Natural killer cell (primary cell): Measurements from ENCODE around the gene TTLL4. TPM values are rescaled to one million over a fixed set of nuclear protein-coding genes. Genes with fewer than 3 reads are reported as not detected.
A peak's percentile ranks its signal among the peaks of the same experiment; 100 is the strongest.

ENCODE experiments used
- ATAC-seq, 3 donors: fragments of 150-1000 bp in 2 of 3; fragments of 200-7000 bp in 1 of 3; cut with Tn5 transposase; 1 replicate in 1 of 3; 2 replicates in 2 of 3; pipeline ENCODE4 v1.10.0; 2021; ENCODE audit warnings: mild to moderate bottlenecking in 2 of 3, moderate library complexity in 2 of 3
- DNase-seq, 2 donors: peaks; one replicate each; pipeline versions ENCODE4 v3.0.0 to v3.0.0-alpha.2; 2013 to 2021; ENCODE audit warnings: mixed read lengths in 1 of 2
- H3K27ac ChIP-seq: one replicate; pipeline ENCODE4 v1.5.1; 2013; ENCODE audit warnings: mild to moderate bottlenecking, low read length
- H3K27me3 ChIP-seq: one replicate; pipeline ENCODE4 v1.6.1; 2013; ENCODE audit warnings: low read length; ENCODE audit not compliant: control insufficient read depth, insufficient read depth
- H3K36me3 ChIP-seq: one replicate; pipeline ENCODE4 v1.6.1; 2013; ENCODE audit warnings: low read length; ENCODE audit not compliant: control insufficient read depth, insufficient read depth
- H3K4me1 ChIP-seq: one replicate; pipeline ENCODE4 v1.6.1; 2013; ENCODE audit warnings: low read length; ENCODE audit not compliant: control insufficient read depth, insufficient read depth
- H3K4me3 ChIP-seq: one replicate; pipeline ENCODE4 v1.5.1; 2013; ENCODE audit warnings: low read length
- H3K9me3 ChIP-seq: one replicate; pipeline ENCODE4 v1.6.1; 2013; ENCODE audit warnings: low read length; ENCODE audit not compliant: control insufficient read depth, insufficient read depth
- H3K27ac Mint-ChIP-seq, 2 donors: one replicate each; pipeline ENCODE4 v1.8.0; 2022; ENCODE audit warnings: mild to moderate bottlenecking in 2 of 2, mixed read lengths in 2 of 2, moderate library complexity in 1 of 2
- H3K27me3 Mint-ChIP-seq, 2 donors: one replicate each; pipeline ENCODE4 v1.8.0; 2022; ENCODE audit warnings: low read depth in 2 of 2, mixed read lengths in 2 of 2
- H3K36me3 Mint-ChIP-seq: one replicate; pipeline ENCODE4 v1.8.0; 2022; ENCODE audit warnings: mixed read lengths
- H3K4me1 Mint-ChIP-seq, 2 donors: one replicate each; pipeline ENCODE4 v1.8.0; 2022; ENCODE audit warnings: mixed read lengths in 2 of 2
- H3K4me3 Mint-ChIP-seq: one replicate; pipeline ENCODE4 v1.8.0; 2022; ENCODE audit warnings: mild to moderate bottlenecking, moderate library complexity, mixed read lengths
- H3K9me3 Mint-ChIP-seq, 2 donors: one replicate each; pipeline ENCODE4 v1.8.0; 2022; ENCODE audit warnings: mixed read lengths in 2 of 2
- WGBS: methylation state at CpG from one replicate; pipeline ENCODE4 v1.1.7; 2013; ENCODE audit warnings: missing lambda C conversion rate; ENCODE audit not compliant: insufficient coverage; 5-methylcytosine and 5-hydroxymethylcytosine counted together
- intact Hi-C: fragments of 100-400 bp; cut with micrococcal nuclease; formaldehyde crosslinking; loops from one replicate; pipeline ENCODE4 v1.14.2; 2022
- total RNA-seq, 4 donors: library from RNA; stranded (reverse); fragments of 120-200 nt in 1 of 4; gene quantifications; one replicate each; pipeline versions ENCODE4 v1.2.3 to v1.2.4, GENCODE V29; 2013 to 2022
- TF ChIP-seq, protein P1 (sequence below): fragments of 200-600 bp; IDR thresholded peaks from one replicate; pipeline ENCODE4 v1.8.0; 2022; ENCODE audit warnings: antibody characterized with exemption

TTLL4 gene
- total RNA-seq, 3 donors from 2014 or later (not counting 1 experiment from before 2014, with no cell fraction given) = 20.2 to 25.5 (median 22.8) TPM

DNA sequence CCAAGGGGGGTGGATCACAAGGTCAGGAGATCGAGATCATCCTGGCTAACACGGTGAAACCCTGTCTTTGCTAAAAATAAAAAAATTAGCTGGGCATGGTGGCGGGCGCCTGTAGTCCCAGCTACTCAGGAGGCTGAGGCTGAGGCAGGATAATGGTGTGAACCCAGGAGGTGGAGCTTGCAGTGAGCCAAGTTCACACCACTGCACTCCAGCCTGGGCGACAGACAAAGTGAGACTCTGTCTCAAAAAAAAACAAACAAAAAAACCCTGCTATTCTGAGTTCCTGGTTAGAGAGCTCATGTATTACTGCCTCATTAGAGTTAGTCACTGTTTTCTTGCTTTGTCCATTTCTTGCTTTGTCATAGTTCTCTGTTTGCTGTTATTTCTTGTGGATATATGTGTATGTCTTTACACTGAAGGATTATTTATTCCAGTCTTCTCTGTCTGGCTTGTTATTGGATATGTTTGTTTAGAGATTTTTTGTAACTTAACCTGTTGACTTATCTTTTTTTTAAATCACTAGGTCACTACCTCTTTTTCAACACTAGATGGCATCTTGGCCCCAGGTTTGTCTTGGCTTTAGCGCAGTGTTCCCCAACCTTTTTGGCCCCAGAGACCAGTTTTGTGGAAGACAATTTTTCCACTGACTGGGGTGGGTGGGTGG lies 17.0 kb downstream of the TTLL4 start:
- peaks cover 8% of the 10 kb centered on the region for H3K36me3 Mint-ChIP-seq
- TF ChIP-seq, protein P1, sequence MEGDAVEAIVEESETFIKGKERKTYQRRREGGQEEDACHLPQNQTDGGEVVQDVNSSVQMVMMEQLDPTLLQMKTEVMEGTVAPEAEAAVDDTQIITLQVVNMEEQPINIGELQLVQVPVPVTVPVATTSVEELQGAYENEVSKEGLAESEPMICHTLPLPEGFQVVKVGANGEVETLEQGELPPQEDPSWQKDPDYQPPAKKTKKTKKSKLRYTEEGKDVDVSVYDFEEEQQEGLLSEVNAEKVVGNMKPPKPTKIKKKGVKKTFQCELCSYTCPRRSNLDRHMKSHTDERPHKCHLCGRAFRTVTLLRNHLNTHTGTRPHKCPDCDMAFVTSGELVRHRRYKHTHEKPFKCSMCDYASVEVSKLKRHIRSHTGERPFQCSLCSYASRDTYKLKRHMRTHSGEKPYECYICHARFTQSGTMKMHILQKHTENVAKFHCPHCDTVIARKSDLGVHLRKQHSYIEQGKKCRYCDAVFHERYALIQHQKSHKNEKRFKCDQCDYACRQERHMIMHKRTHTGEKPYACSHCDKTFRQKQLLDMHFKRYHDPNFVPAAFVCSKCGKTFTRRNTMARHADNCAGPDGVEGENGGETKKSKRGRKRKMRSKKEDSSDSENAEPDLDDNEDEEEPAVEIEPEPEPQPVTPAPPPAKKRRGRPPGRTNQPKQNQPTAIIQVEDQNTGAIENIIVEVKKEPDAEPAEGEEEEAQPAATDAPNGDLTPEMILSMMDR = no peak

DNA sequence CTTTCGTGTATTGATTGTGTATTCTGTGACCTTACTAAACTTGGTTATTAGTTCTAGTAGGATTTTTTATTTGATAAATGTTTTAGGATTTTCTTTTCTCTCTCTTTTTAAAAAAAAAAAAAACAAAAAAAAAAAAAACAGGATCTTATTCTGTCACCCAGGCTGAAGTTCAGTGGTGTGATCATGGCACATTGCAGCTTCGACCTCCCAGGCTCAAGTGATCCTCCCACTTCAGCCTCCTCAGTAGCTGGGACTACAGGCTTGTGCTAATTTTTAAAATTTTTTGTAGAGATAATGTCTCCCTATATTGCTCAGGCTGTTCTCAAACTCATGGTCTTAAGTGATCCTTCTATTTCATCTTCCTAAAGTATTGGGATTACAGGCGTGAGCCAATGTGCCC lies 19.0 kb downstream of the TTLL4 start:
- Histone ChIP-seq H3K27ac (no peak overlapping the region), H3K4me3 (no peak overlapping the region), H3K9me3 (peaks cover 11% of the 10 kb centered on the region), H3K27me3 (no peaks in the 10 kb centered on the region), H3K4me1 (peaks cover 6% of the 10 kb centered on the region), H3K36me3 (peaks cover under 1% of the 10 kb centered on the region)
- Mint-ChIP-seq H3K27ac (no peak overlapping the region), H3K36me3 (peaks cover 8% of the 10 kb centered on the region), H3K9me3 (peaks cover 2 to 8% of the 10 kb centered on the region in 2 donors), H3K4me1 (peaks cover 16 to 17% of the 10 kb centered on the region in 2 donors), H3K27me3 (no peaks in the 10 kb centered on the region), H3K4me3 (no peak overlapping the region)
- intact Hi-C loops = no loop called here
- no peak for DNase-seq
- TF ChIP-seq, protein P1 = no peak
- no peak for ATAC-seq
- 100% methylated on average over 2 of the region's 3 CpGs for WGBS

More for the DNA sequence above, 17.0 kb downstream of the TTLL4 start:
- no peak overlapping the region for H3K27ac Mint-ChIP-seq
- Histone ChIP-seq H3K36me3 (no peaks in the 10 kb centered on the region), H3K9me3 (peaks cover 11% of the 10 kb centered on the region), H3K27ac (no peak overlapping the region), H3K4me1 (no peaks in the 10 kb centered on the region), H3K27me3 (no peaks in the 10 kb centered on the region), H3K4me3 (no peak overlapping the region)
- DNase-seq (peak in 1 of 2 donors; percentile 25), ATAC-seq (no peak)
- WGBS = 94% methylated on average over 6 of the region's 6 CpGs
- H3K4me3 Mint-ChIP-seq = no peak overlapping the region
- peaks cover under 1 to 12% of the 10 kb centered on the region in 2 donors for H3K4me1 Mint-ChIP-seq
- no peaks in the 10 kb centered on the region for H3K27me3 Mint-ChIP-seq
- intact Hi-C loops = no loop called here
- peaks cover 2 to 8% of the 10 kb centered on the region in 2 donors for H3K9me3 Mint-ChIP-seq

DNA sequence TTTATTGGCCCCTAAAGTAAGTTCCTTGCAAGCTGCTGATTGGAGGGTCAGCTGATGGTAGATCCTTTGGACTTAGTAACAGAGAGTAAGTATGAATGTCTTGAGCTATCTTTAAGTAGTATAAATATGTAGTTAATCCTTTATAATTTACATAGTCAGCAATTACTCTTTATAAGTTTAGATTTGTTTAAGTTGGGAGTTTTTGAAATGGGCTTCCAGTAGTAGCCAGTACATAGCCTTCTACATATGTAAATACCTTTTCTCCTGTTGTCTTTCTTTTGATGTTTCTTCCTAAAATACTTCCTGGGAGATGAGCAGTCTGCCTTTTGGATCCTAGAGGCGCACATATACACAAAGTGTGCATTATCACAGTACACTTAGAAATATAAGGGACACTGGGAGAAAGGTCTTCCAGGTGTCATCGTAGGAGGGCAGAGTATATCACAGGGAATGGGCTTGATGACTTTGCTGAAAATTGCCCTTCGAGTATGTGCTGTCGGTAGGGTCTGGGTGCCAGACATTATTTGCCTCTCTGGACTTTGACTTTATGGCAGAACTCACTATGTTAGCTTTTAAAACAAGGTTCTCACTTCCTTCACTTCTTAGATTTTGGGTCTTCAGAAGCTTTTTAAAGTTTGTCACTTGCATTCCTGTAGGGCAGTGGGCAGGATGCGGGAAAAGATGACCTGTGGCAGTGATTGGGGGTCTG lies 21.6 kb downstream of the TTLL4 start:
- Histone ChIP-seq H3K9me3 (peaks cover 4% of the 10 kb centered on the region), H3K27me3 (no peaks in the 10 kb centered on the region), H3K4me3 (no peak overlapping the region), H3K4me1 (peaks cover 6% of the 10 kb centered on the region), H3K36me3 (peaks cover 2% of the 10 kb centered on the region), H3K27ac (no peak overlapping the region)
- TF ChIP-seq, protein P1 = no peak
- intact Hi-C loops = no loop called here
- H3K9me3 Mint-ChIP-seq = peaks cover 0 to 3% of the 10 kb centered on the region in 2 donors
- peaks cover 16 to 17% of the 10 kb centered on the region in 2 donors for H3K4me1 Mint-ChIP-seq
- no peaks in the 10 kb centered on the region for H3K27me3 Mint-ChIP-seq
- H3K36me3 Mint-ChIP-seq = no peaks in the 10 kb centered on the region
- WGBS = 96% methylated on average over 4 of the region's 5 CpGs
- DNase-seq (no peak), ATAC-seq (no peak)
- no peak overlapping the region for H3K27ac Mint-ChIP-seq
- no peak overlapping the region for H3K4me3 Mint-ChIP-seq
